WTC11 (cell line): Measurements from ENCODE around the gene LSR. TPM values are rescaled to one million over a fixed set of nuclear protein-coding genes. Genes with fewer than 3 reads are reported as not detected.

Source experiments
- ATAC-seq: fragments of 200-7000 bp; cut with Tn5 transposase; 2 replicates; pipeline ENCODE4 v1.10.0; 2021; ENCODE audit warnings: mild to moderate bottlenecking, moderate library complexity
- CTCF ChIA-PET: fragments of 300-600 bp; sonication (Branson Sonifier 250); formaldehyde crosslinking; loops from one replicate; lab custom pipeline; 2021; ENCODE audit warnings: antibody characterized with exemption; lab: Charles Lee
- POLR2A ChIA-PET: fragments of 350-600 bp; sonication (Branson Sonifier 250); formaldehyde crosslinking; loops from one replicate; lab custom pipeline; 2021; ENCODE audit warnings: antibody characterized with exemption; lab: Charles Lee
- DNase-seq: peaks from one replicate; pipeline ENCODE4 v3.0.0; 2021; ENCODE audit warnings: low spot score
- H3K27ac Mint-ChIP-seq: 2 replicates; pipeline ENCODE4 v1.8.0; 2021; ENCODE audit warnings: mixed read lengths
- H3K27me3 Mint-ChIP-seq: 2 replicates; pipeline ENCODE4 v1.8.0; 2021; ENCODE audit warnings: low read depth, mild to moderate bottlenecking, moderate library complexity, mixed read lengths
- H3K36me3 Mint-ChIP-seq: 2 replicates; pipeline ENCODE4 v1.8.0; 2021; ENCODE audit warnings: mixed read lengths
- H3K4me1 Mint-ChIP-seq: 2 replicates; pipeline ENCODE4 v1.8.0; 2022; ENCODE audit warnings: mixed read lengths
- H3K4me3 Mint-ChIP-seq: 2 replicates; pipeline ENCODE4 v1.8.0; 2021; ENCODE audit warnings: mild to moderate bottlenecking, moderate library complexity, mixed read lengths
- H3K9me3 Mint-ChIP-seq: 2 replicates; pipeline ENCODE4 v1.8.0; 2021; ENCODE audit warnings: mixed read lengths
- GTF2I ChIP-seq: fragments of 250-450 bp; sonication (Bioruptor Pico); conservative IDR thresholded peaks from 2 replicates; pipeline ENCODE4 v1.4.0; 2021; ENCODE audit warnings: mild to moderate bottlenecking
- JAZF1 ChIP-seq: fragments of 250-450 bp; sonication (Bioruptor Pico); IDR thresholded peaks from 2 replicates; pipeline ENCODE4 v1.9.0; 2021; ENCODE audit warnings: moderate library complexity, mild to moderate bottlenecking, inconsistent platforms
- JUN ChIP-seq: sonication (generic); formaldehyde crosslinking; IDR thresholded peaks from 2 replicates; pipeline ENCODE4 v1.8.0; 2023; ENCODE audit warnings: mild to moderate bottlenecking, missing genetic modification reagents
- KAT7 ChIP-seq: sonication (generic); formaldehyde crosslinking; IDR thresholded peaks from 2 replicates; pipeline ENCODE4 v1.8.1; 2023; ENCODE audit warnings: missing genetic modification reagents, mild to moderate bottlenecking, borderline replicate concordance
- NR2C2 ChIP-seq: sonication (generic); formaldehyde crosslinking; IDR thresholded peaks from 2 replicates; pipeline ENCODE4 v1.8.0; 2022; ENCODE audit warnings: mild to moderate bottlenecking, missing genetic modification reagents
- OVOL2 ChIP-seq: fragments of 250-450 bp; sonication (Bioruptor Pico); IDR thresholded peaks from 2 replicates; pipeline ENCODE4 v1.9.0; 2021; ENCODE audit warnings: mild to moderate bottlenecking, borderline replicate concordance
- RORB ChIP-seq: fragments of 250-450 bp; sonication (Bioruptor Pico); IDR thresholded peaks from 2 replicates; pipeline ENCODE4 v1.9.0; 2021; ENCODE audit warnings: mild to moderate bottlenecking
- SMAD3 ChIP-seq: sonication (generic); formaldehyde crosslinking; IDR thresholded peaks from 2 replicates; pipeline ENCODE4 v1.8.0; 2022; ENCODE audit warnings: missing genetic modification reagents, mild to moderate bottlenecking, borderline replicate concordance
- TEAD1 ChIP-seq: sonication (generic); formaldehyde crosslinking; IDR thresholded peaks from 2 replicates; pipeline ENCODE4 v1.8.0; 2022; ENCODE audit warnings: mild to moderate bottlenecking, missing genetic modification reagents
- ZBTB21 ChIP-seq: sonication (generic); formaldehyde crosslinking; IDR thresholded peaks from 2 replicates; pipeline ENCODE4 v1.8.1; 2023; ENCODE audit warnings: mild to moderate bottlenecking, missing genetic modification reagents, borderline replicate concordance
- ZNF121 ChIP-seq: sonication (generic); formaldehyde crosslinking; IDR thresholded peaks from 2 replicates; pipeline ENCODE4 v1.8.0; 2023; ENCODE audit warnings: missing genetic modification reagents
- ZNF138 ChIP-seq: sonication (generic); formaldehyde crosslinking; conservative IDR thresholded peaks from 2 replicates; pipeline ENCODE4 v1.8.1; 2022; ENCODE audit warnings: mild to moderate bottlenecking, moderate library complexity, missing genetic modification reagents
- ZNF423 ChIP-seq: fragments of 250-450 bp; sonication (Bioruptor Pico); IDR thresholded peaks from 2 replicates; pipeline ENCODE4 v2.1.2; 2022; ENCODE audit warnings: mild to moderate bottlenecking, moderate library complexity
- total RNA-seq: library from RNA; stranded (reverse); gene quantifications from 3 replicates; pipeline ENCODE4 v1.2.3, GENCODE V29; 2021
- TF ChIP-seq, protein P1 (sequence below): sonication (generic); formaldehyde crosslinking; IDR thresholded peaks from 2 replicates; pipeline ENCODE4 v1.8.0; 2023; ENCODE audit warnings: mild to moderate bottlenecking, missing genetic modification reagents
- TF ChIP-seq, protein P2 (sequence below): sonication (generic); formaldehyde crosslinking; IDR thresholded peaks from 2 replicates; pipeline ENCODE4 v1.8.1; 2022; ENCODE audit warnings: mild to moderate bottlenecking, missing genetic modification reagents, moderate library complexity, borderline replicate concordance
- TF ChIP-seq, protein P3 (sequence below): sonication (generic); formaldehyde crosslinking; IDR thresholded peaks from 2 replicates; pipeline ENCODE4 v1.8.1; 2023; ENCODE audit warnings: mild to moderate bottlenecking, missing genetic modification reagents
- TF ChIP-seq, protein P4 (sequence below): sonication (generic); formaldehyde crosslinking; IDR thresholded peaks from 2 replicates; pipeline ENCODE4 v1.8.1; 2023; ENCODE audit warnings: mild to moderate bottlenecking, missing genetic modification reagents
- TF ChIP-seq, protein P5 (sequence below): fragments of 200-600 bp; IDR thresholded peaks from 2 replicates; pipeline ENCODE4 v1.8.0; 2022; ENCODE audit warnings: antibody characterized with exemption
- TF ChIP-seq, protein P6 (sequence below): sonication (generic); formaldehyde crosslinking; IDR thresholded peaks from 2 replicates; pipeline ENCODE4 v1.8.0; 2022; ENCODE audit warnings: mild to moderate bottlenecking, missing genetic modification reagents

Gene LSR
- total RNA-seq, 1 experiment from 2014 or later, result 130 TPM

DNA sequence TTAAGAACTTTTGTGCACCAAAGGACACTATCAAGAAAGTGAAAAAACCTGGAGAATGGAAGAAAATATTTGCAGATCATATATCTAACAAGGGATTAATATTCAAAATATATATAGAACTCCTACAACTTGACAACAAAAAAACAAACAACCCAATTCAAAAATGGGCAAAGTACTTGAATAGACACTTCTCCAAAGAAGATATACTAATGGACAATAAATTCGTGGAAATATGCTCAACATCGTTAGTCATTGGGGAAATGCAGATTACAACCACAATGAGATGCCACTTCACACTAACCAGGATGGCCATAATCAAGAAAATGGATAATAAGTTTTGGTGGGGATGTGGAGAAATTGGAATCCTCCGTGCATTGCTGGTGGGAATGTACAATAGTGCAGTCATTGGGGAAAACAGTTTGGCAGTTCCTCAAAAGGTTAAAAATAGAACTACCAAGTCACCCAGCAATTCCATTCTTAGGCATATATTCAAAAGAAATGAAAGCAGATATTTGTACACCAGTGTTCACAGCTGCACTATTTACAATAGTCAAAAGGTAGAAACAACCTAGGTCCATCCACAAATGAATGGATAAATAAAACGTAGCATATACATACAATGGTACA, 2.2 kb upstream of the LSR start:
- H3K9me3 Mint-ChIP-seq, result peaks cover 5% of the 10 kb centered on the region
- H3K4me1 Mint-ChIP-seq, result peaks cover 35% of the 10 kb centered on the region
- H3K27ac Mint-ChIP-seq, result peak overlapping the region; percentile 99
- DNase-seq (no peak), ATAC-seq (no peak)
- H3K36me3 Mint-ChIP-seq, result peaks cover 27% of the 10 kb centered on the region
- POLR2A ChIA-PET, result no interaction called here
- TF ChIP-seq ZNF138 (CRISPR knock-in tag) (no peak), KAT7 (CRISPR knock-in tag) (no peak), OVOL2 (no peak), JUN (no peak), ZNF423 (no peak), NR2C2 (CRISPR knock-in tag) (no peak), ZNF121 (CRISPR knock-in tag) (no peak), JAZF1 (CRISPR knock-in tag) (no peak)
- TF ChIP-seq, protein P1, sequence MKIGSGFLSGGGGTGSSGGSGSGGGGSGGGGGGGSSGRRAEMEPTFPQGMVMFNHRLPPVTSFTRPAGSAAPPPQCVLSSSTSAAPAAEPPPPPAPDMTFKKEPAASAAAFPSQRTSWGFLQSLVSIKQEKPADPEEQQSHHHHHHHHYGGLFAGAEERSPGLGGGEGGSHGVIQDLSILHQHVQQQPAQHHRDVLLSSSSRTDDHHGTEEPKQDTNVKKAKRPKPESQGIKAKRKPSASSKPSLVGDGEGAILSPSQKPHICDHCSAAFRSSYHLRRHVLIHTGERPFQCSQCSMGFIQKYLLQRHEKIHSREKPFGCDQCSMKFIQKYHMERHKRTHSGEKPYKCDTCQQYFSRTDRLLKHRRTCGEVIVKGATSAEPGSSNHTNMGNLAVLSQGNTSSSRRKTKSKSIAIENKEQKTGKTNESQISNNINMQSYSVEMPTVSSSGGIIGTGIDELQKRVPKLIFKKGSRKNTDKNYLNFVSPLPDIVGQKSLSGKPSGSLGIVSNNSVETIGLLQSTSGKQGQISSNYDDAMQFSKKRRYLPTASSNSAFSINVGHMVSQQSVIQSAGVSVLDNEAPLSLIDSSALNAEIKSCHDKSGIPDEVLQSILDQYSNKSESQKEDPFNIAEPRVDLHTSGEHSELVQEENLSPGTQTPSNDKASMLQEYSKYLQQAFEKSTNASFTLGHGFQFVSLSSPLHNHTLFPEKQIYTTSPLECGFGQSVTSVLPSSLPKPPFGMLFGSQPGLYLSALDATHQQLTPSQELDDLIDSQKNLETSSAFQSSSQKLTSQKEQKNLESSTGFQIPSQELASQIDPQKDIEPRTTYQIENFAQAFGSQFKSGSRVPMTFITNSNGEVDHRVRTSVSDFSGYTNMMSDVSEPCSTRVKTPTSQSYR, result no peak
- TF ChIP-seq, protein P2, sequence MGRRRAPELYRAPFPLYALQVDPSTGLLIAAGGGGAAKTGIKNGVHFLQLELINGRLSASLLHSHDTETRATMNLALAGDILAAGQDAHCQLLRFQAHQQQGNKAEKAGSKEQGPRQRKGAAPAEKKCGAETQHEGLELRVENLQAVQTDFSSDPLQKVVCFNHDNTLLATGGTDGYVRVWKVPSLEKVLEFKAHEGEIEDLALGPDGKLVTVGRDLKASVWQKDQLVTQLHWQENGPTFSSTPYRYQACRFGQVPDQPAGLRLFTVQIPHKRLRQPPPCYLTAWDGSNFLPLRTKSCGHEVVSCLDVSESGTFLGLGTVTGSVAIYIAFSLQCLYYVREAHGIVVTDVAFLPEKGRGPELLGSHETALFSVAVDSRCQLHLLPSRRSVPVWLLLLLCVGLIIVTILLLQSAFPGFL (CRISPR knock-in tag), result no peak
- TF ChIP-seq, protein P3, sequence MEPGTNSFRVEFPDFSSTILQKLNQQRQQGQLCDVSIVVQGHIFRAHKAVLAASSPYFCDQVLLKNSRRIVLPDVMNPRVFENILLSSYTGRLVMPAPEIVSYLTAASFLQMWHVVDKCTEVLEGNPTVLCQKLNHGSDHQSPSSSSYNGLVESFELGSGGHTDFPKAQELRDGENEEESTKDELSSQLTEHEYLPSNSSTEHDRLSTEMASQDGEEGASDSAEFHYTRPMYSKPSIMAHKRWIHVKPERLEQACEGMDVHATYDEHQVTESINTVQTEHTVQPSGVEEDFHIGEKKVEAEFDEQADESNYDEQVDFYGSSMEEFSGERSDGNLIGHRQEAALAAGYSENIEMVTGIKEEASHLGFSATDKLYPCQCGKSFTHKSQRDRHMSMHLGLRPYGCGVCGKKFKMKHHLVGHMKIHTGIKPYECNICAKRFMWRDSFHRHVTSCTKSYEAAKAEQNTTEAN, result no peak
- TF ChIP-seq, protein P4, sequence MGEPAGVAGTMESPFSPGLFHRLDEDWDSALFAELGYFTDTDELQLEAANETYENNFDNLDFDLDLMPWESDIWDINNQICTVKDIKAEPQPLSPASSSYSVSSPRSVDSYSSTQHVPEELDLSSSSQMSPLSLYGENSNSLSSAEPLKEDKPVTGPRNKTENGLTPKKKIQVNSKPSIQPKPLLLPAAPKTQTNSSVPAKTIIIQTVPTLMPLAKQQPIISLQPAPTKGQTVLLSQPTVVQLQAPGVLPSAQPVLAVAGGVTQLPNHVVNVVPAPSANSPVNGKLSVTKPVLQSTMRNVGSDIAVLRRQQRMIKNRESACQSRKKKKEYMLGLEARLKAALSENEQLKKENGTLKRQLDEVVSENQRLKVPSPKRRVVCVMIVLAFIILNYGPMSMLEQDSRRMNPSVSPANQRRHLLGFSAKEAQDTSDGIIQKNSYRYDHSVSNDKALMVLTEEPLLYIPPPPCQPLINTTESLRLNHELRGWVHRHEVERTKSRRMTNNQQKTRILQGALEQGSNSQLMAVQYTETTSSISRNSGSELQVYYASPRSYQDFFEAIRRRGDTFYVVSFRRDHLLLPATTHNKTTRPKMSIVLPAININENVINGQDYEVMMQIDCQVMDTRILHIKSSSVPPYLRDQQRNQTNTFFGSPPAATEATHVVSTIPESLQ (CRISPR knock-in tag), result no peak
- TF ChIP-seq, protein P5, sequence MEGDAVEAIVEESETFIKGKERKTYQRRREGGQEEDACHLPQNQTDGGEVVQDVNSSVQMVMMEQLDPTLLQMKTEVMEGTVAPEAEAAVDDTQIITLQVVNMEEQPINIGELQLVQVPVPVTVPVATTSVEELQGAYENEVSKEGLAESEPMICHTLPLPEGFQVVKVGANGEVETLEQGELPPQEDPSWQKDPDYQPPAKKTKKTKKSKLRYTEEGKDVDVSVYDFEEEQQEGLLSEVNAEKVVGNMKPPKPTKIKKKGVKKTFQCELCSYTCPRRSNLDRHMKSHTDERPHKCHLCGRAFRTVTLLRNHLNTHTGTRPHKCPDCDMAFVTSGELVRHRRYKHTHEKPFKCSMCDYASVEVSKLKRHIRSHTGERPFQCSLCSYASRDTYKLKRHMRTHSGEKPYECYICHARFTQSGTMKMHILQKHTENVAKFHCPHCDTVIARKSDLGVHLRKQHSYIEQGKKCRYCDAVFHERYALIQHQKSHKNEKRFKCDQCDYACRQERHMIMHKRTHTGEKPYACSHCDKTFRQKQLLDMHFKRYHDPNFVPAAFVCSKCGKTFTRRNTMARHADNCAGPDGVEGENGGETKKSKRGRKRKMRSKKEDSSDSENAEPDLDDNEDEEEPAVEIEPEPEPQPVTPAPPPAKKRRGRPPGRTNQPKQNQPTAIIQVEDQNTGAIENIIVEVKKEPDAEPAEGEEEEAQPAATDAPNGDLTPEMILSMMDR, result no peak
- H3K4me3 Mint-ChIP-seq, result peak overlapping the region; percentile 98
- CTCF ChIA-PET, result no interaction called here
- no peaks in the 10 kb centered on the region for H3K27me3 Mint-ChIP-seq

DNA sequence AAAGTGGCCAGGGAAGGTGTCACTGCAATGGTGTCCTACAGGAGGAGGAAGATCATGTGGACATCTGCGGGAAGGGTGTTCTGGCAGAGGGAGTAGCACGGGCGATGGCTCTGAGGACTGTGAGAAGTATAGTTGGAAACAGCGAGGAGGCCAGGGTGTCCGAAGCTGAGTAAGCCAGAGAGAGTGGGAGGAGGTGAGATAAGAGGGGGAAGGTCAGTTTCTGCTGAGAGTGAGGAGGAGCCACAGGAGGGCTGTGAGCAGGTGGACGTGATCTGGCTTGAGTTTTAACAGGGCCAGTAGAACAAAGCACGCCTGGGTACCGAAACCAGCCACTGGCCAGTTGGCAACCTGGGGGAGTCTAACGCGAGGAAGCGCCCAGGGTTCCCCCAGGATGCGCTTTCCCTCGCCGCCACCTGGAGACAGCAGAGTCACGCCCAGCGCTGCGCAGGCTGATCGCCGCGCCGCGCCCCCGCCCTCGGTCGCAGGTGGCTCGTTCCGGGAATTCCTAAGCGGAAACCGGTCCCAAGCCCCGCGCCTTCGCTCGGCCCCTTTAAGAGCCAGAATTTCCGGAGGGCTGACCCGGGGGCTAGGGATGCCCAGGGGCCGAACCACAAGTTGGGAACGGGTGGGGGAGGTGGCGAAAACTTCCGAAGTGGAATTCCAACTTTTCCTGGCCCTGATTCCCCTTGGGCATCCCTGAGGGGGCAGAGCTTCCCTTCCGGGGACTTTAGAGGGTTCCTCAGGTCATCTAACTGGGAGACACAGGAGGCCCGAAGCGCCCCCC, 1.1 kb upstream of the LSR start:
- peaks cover 35% of the 10 kb centered on the region for H3K36me3 Mint-ChIP-seq
- H3K4me3 Mint-ChIP-seq, result peak overlapping the region; percentile 98
- H3K27ac Mint-ChIP-seq, result peak overlapping the region; percentile 100
- CTCF ChIA-PET, result interaction anchor here (1.0 kb wide), 1 partner anchor 42 kb away, joined by 3 read pairs; no protein-coding TSS in a partner anchor
- H3K27me3 Mint-ChIP-seq, result no peaks in the 10 kb centered on the region
- H3K9me3 Mint-ChIP-seq, result no peaks in the 10 kb centered on the region
- ATAC-seq, result peak; percentile 79
- DNase-seq, result peak; percentile 96
- POLR2A ChIA-PET, result interaction anchor here (1.0 kb wide), 1 partner anchor 107 kb away, joined by 3 read pairs; no protein-coding TSS in a partner anchor
- peaks cover 38% of the 10 kb centered on the region for H3K4me1 Mint-ChIP-seq
- peak; percentile 97 for TF ChIP-seq GTF2I (CRISPR knock-in tag)
- TF ChIP-seq ZBTB21 (CRISPR knock-in tag), result peak; percentile 23; the same call in 1 of the 2 replicates
- TF ChIP-seq, protein P6, sequence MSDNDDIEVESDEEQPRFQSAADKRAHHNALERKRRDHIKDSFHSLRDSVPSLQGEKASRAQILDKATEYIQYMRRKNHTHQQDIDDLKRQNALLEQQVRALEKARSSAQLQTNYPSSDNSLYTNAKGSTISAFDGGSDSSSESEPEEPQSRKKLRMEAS (CRISPR knock-in tag), result 0 out of 2 replicates have a peak, but pooled peaks have one; percentile 29
- TF ChIP-seq SMAD3 (CRISPR knock-in tag), result 0 out of 2 replicates have a peak, but pooled peaks have one; percentile 53
- no peak for TF ChIP-seq RORB (CRISPR knock-in tag)
- peak; percentile 41; the same call in 1 of the 2 replicates for TF ChIP-seq TEAD1
- TF ChIP-seq, protein P1, result peak; percentile 50; the same call in 1 of the 2 replicates
